Spleen (tissue), 13 donors: Measurements from ENCODE around the gene HSPA1B. TPM values are rescaled to one million over a fixed set of nuclear protein-coding genes. Genes with fewer than 3 reads are reported as not detected.

Experiments used
- DNase-seq: peaks from one replicate; pipeline ENCODE4 v3.0.0-alpha.2; 2020
- H3K27ac ChIP-seq, 8 donors: fragments of 200-600 bp; sonication (generic) in 7 of 8; 1 replicate in 4 of 8; 2 replicates in 4 of 8; pipeline versions ENCODE4 v1.5.0 to v1.8.0; 2016 to 2021; ENCODE audit warnings: inconsistent platforms in 4 of 8, mild to moderate bottlenecking in 4 of 8, moderate library complexity in 1 of 8
- H3K27me3 ChIP-seq, 7 donors: fragments of 200-600 bp; sonication (generic) in 6 of 7; replicated peaks in 1 of 7; 1 replicate in 4 of 7; 2 replicates in 3 of 7; pipeline versions ENCODE4 v1.5.0 to v1.8.0; 2016 to 2021; ENCODE audit warnings: inconsistent platforms in 3 of 7, mild to moderate bottlenecking in 1 of 7
- H3K36me3 ChIP-seq, 6 donors: fragments of 200-600 bp; sonication (generic) in 5 of 6; 1 replicate in 4 of 6; 2 replicates in 2 of 6; pipeline versions ENCODE4 v1.5.0 to v1.8.0; 2016 to 2021; ENCODE audit warnings: inconsistent platforms in 2 of 6
- H3K4me1 ChIP-seq, 6 donors: fragments of 200-600 bp; sonication (generic) in 5 of 6; 1 replicate in 3 of 6; 2 replicates in 3 of 6; pipeline versions ENCODE4 v1.5.0 to v1.8.0; 2016 to 2021; ENCODE audit warnings: inconsistent platforms in 3 of 6
- H3K4me3 ChIP-seq, 8 donors: fragments of 200-600 bp; sonication (generic) in 7 of 8; 1 replicate in 4 of 8; 2 replicates in 4 of 8; pipeline versions ENCODE4 v1.5.0 to v1.8.0; 2016 to 2021; ENCODE audit warnings: inconsistent platforms in 4 of 8, mild to moderate bottlenecking in 4 of 8, moderate library complexity in 2 of 8
- H3K9me3 ChIP-seq, 8 donors: fragments of 200-600 bp; sonication (generic) in 7 of 8; 1 replicate in 4 of 8; 2 replicates in 4 of 8; pipeline versions ENCODE4 v1.5.0 to v1.8.0; 2016 to 2021; ENCODE audit warnings: inconsistent platforms in 4 of 8
- CTCF ChIP-seq, 11 experiments: fragments of 200-600 bp in 7 of 11; fragments of 450-650 bp in 4 of 11; sonication (generic) in 4 of 11; IDR thresholded peaks in 8 of 11; conservative IDR thresholded peaks in 3 of 11; 1 replicate in 7 of 11; 2 replicates in 4 of 11; pipeline versions ENCODE4 v1.4.0 to v1.8.0; 2016 to 2021; ENCODE audit warnings: antibody characterized with exemption in 11 of 11, inconsistent platforms in 4 of 11, mild to moderate bottlenecking in 1 of 11
- POLR2A ChIP-seq, 3 donors: fragments of 450-650 bp; IDR thresholded peaks; one replicate each; pipeline ENCODE4 v1.5.1; 2017; ENCODE audit warnings: antibody characterized with exemption in 3 of 3, mild to moderate bottlenecking in 1 of 3
- POLR2AphosphoS5 ChIP-seq, 3 donors: sonication (generic); formaldehyde crosslinking; IDR thresholded peaks; one replicate each; pipeline ENCODE4 v1.5.1; 2017; ENCODE audit warnings: antibody characterized with exemption in 3 of 3
- WGBS, 5 donors: extraction: QIAGEN DNeasy Blood & Tissue Kit in 3 of 5; methylation state at CpG; one replicate each; pipeline versions ENCODE4 v1.1.5 to v1.1.7; 2013 to 2018; 5-methylcytosine and 5-hydroxymethylcytosine counted together
- intact Hi-C: fragments of 100-400 bp; cut with DNase I; formaldehyde crosslinking; loops from one replicate; pipeline ENCODE4 v1.15.0; 2023; ENCODE audit warnings: low total_unique reads
- long read RNA-seq, 2 donors: transcript quantifications; one replicate each; lab custom pipeline, GENCODE V29; 2026
- polyA plus RNA-seq, 3 donors: library from polyadenylated mRNA; stranded (reverse); fragments of 200-250 nt; gene quantifications; one replicate each; pipeline ENCODE4 v1.2.1, GENCODE V29; 2013
- total RNA-seq, 7 donors: library from RNA; depleted of rRNA in 3 of 7; stranded (reverse); fragments of >200 nt in 3 of 7; fragmentation: NEBNext Ultra II Directional in 4 of 7; extraction: Animal tissue kit (Norgen Biotek cat#: 25700) in 4 of 7; gene quantifications; one replicate each; pipeline versions ENCODE4 v1.1.0 to v1.2.1, GENCODE V29; 2016 to 2021
- donor health status: healthy with polysubstance abuse.
- donor health status: DM: no; HTN: no; CAD: no; lungs with moderate emphysema.
- donor health status: DM: no; HTN: no; CAD: no.
- donor health status: Bipolar disorder and iron deficiency.
- donor health status: healthy.
- donor health status: DM: no; HTN: no; CAD: no.
- donor health status: DM: yes; HTN: yes; CAD: no.

The HSPA1B gene
- 100 to 1,000 TPM in 1 of 7 donors, 10 to 100 TPM in 6; 40.4 to 372 (median 48.3) TPM for total RNA-seq
- 10 to 100 TPM in 1 of 3 donors, 1 to 10 TPM in 2; 7.4 to 20.6 (median 8.7) TPM for polyA plus RNA-seq
- long read RNA-seq, donor 1, transcript HSPA1B-201 (1 exons, 2,521 nt), result major isoform, 32 of 32 reads
- long read RNA-seq, donor 1, partial matches to known transcripts, result 0 of 32 reads
- long read RNA-seq, donor 1, other reads (novel, unspliced or antisense), result 0 of 32 reads
- long read RNA-seq, donor 2, transcript HSPA1B-201 (1 exons, 2,521 nt), result major isoform, 92 of 92 reads
- long read RNA-seq, donor 2, partial matches to known transcripts, result 0 of 92 reads
- long read RNA-seq, donor 2, other reads (novel, unspliced or antisense), result 0 of 92 reads

GRCh38 chr6:31827286-31828079 lies at the start of gene HSPA1B:
Gene HSPA1B, plus strand, starts transcription at chr6:31827738. Its CDS starts 213 bp downstream, at chr6:31827951.
- Histone ChIP-seq H3K4me3 (peak within 1 kb of the TSS; percentile 36 to 71 (median 61)), H3K27me3 (no peaks in the 10 kb centered on the region), H3K36me3 (no peaks in the 10 kb centered on the region), H3K9me3 (no peaks in the 10 kb centered on the region), H3K4me1 (peaks cover 28 to 73% (median 53%) of the 10 kb centered on the region in 6 donors), H3K27ac (peak within 1 kb of the TSS; percentile 92 to 98 (median 95))
- intact Hi-C loops, result loop anchor here (10.0 kb wide), 1 partner anchor 93 kb away; the partner anchor contains the start of gene CLIC1
- WGBS, 5 donors, result 0 to 1% (median 0%) methylated on average over 14 to 52 of the region's 56 CpGs
- TF ChIP-seq POLR2A (IDR thresholded peaks at IDR 0.05) (peak; percentile 95 to 100 (median 97)), POLR2AphosphoS5 (IDR thresholded peaks at IDR 0.05) (peak; percentile 99 to 100 (median 99)), CTCF (IDR thresholded peaks at IDR 0.05 in 8 of 11, conservative IDR thresholded peaks at IDR 0.05 in 3 of 11) (peak in 2 of 11 experiments; percentile 9 to 27)
- peak; percentile 97 for DNase-seq

- H3K36me3 ChIP-seq, result peaks cover 0 to 57% (median 52%) of the 10 kb centered on the region in 6 donors
Observed at GRCh38 chr6:31778193-31778592, 49.3 kb upstream of the HSPA1B start.

GRCh38 chr6:31778999-31779885 lies 48.3 kb upstream of the HSPA1B start:
- no peak for TF ChIP-seq POLR2AphosphoS5 (IDR thresholded peaks at IDR 0.05)
- peaks cover 9 to 30% (median 16%) of the 10 kb centered on the region in 6 donors for H3K4me1 ChIP-seq
- WGBS, 5 donors, result 94 to 97% (median 95%) methylated on average over 23 to 43 of the region's 43 CpGs
- H3K27me3 ChIP-seq, result no peaks in the 10 kb centered on the region
- intact Hi-C loops, result no loop called here
- no peak overlapping the region for H3K4me3 ChIP-seq
- peaks cover 0 to 68% (median 61%) of the 10 kb centered on the region in 6 donors for H3K36me3 ChIP-seq
- H3K9me3 ChIP-seq, result no peaks in the 10 kb centered on the region
- DNase-seq, result no peak
- H3K27ac ChIP-seq, result no peak overlapping the region

More at GRCh38 chr6:31778193-31778592, 49.3 kb upstream of the HSPA1B start:
- no peak overlapping the region for H3K4me3 ChIP-seq
- no peaks in the 10 kb centered on the region for H3K27me3 ChIP-seq
- no peak for DNase-seq
- H3K4me1 ChIP-seq, result peaks cover 9 to 33% (median 16%) of the 10 kb centered on the region in 6 donors
- TF ChIP-seq CTCF (IDR thresholded peaks at IDR 0.05 in 8 of 11, conservative IDR thresholded peaks at IDR 0.05 in 3 of 11) (no peak), POLR2A (IDR thresholded peaks at IDR 0.05) (no peak), POLR2AphosphoS5 (IDR thresholded peaks at IDR 0.05) (no peak)
- H3K9me3 ChIP-seq, result no peaks in the 10 kb centered on the region
- intact Hi-C loops, result no loop called here
- peak overlapping the region in 1 of 8 donors; percentile 80 for H3K27ac ChIP-seq
- WGBS, 5 donors, result 93 to 99% (median 96%) methylated on average over 5 of the region's 5 CpGs

- WGBS, 5 donors, result 92 to 99% (median 97%) methylated on average over 5 to 10 of the region's 10 CpGs
- TF ChIP-seq CTCF (IDR thresholded peaks at IDR 0.05 in 8 of 11, conservative IDR thresholded peaks at IDR 0.05 in 3 of 11) (no peak), POLR2A (IDR thresholded peaks at IDR 0.05) (no peak), POLR2AphosphoS5 (IDR thresholded peaks at IDR 0.05) (no peak)
- no peaks in the 10 kb centered on the region for H3K27me3 ChIP-seq
- intact Hi-C loops, result no loop called here
- no peak overlapping the region for H3K27ac ChIP-seq
- no peak overlapping the region for H3K4me3 ChIP-seq
- no peak for DNase-seq
- peaks cover 0 to 74% (median 67%) of the 10 kb centered on the region in 6 donors for H3K36me3 ChIP-seq
- H3K9me3 ChIP-seq, result no peaks in the 10 kb centered on the region
- H3K4me1 ChIP-seq, result peaks cover 9 to 30% (median 16%) of the 10 kb centered on the region in 6 donors
Observed at GRCh38 chr6:31779908-31780307, 47.6 kb upstream of the HSPA1B start.
